HG03575 (cell line): ENCODE data around the gene LPAR6.

Experiments
- ATAC-seq: cut with Tn5 transposase; IDR thresholded peaks from one replicate; pipeline ENCODE4 v1.9.1; 2021; ENCODE audit not compliant: unreplicated experiment, insufficient number of reproducible peaks, low FRiP score; ENCODE audit errors: extremely low read depth

Gene LPAR6

GRCh38 chr13:48391257-48391656 is 21.7 kb downstream of the LPAR6 start:
- no peak for ATAC-seq

GRCh38 chr13:48386816-48387215 is 26.1 kb downstream of the LPAR6 start:
- no peak for ATAC-seq

- no peak for ATAC-seq
Observed at GRCh38 chr13:48383384-48383783, 29.5 kb downstream of the LPAR6 start.

- no peak for ATAC-seq
Observed at GRCh38 chr13:48380581-48380980, 32.3 kb downstream of the LPAR6 start.

- ATAC-seq, result no peak
Observed at GRCh38 chr13:48377857-48378256, 35.1 kb downstream of the LPAR6 start.

- no peak for ATAC-seq
Observed at GRCh38 chr13:48370815-48371214, 42.1 kb downstream of the LPAR6 start.

- ATAC-seq, result no peak
Observed at GRCh38 chr13:48369988-48370387, 42.9 kb downstream of the LPAR6 start.
